CD4-positive, CD25-positive, alpha-beta regulatory T cell (primary cell): ENCODE data around the gene PAFAH1B2. TPM values are rescaled to one million over a fixed set of nuclear protein-coding genes. Genes with fewer than 3 reads are reported as not detected.

Source experiments
- ATAC-seq, 2 donors: fragments of 150-1000 bp; cut with Tn5 transposase; one replicate each; pipeline ENCODE4 v1.10.0; 2021; ENCODE audit warnings: low read depth in 2 of 2, moderate number of reproducible peaks in 2 of 2, moderate library complexity in 1 of 2
- DNase-seq, 3 donors: peaks; one replicate each; pipeline versions ENCODE4 v3.0.0 to v3.0.0-alpha.2; 2012 to 2022; ENCODE audit warnings: mixed read lengths in 1 of 3
- H3K27ac ChIP-seq: one replicate; pipeline ENCODE4 v1.7.0; 2013; ENCODE audit warnings: mild to moderate bottlenecking, low read length; ENCODE audit not compliant: insufficient read depth, poor library complexity, severe bottlenecking
- H3K27me3 ChIP-seq: one replicate; pipeline ENCODE4 v1.7.0; 2013; ENCODE audit warnings: low read length; ENCODE audit not compliant: control insufficient read depth, insufficient read depth
- H3K36me3 ChIP-seq: one replicate; pipeline ENCODE4 v1.7.0; 2013; ENCODE audit warnings: mild to moderate bottlenecking, low read length, moderate library complexity; ENCODE audit not compliant: control insufficient read depth, insufficient read depth
- H3K4me1 ChIP-seq: 2 replicates; pipeline ENCODE4 v1.7.0; 2013; ENCODE audit warnings: mild to moderate bottlenecking, low read length; ENCODE audit not compliant: insufficient read depth, control insufficient read depth, poor library complexity, severe bottlenecking
- H3K4me3 ChIP-seq: one replicate; pipeline ENCODE4 v1.7.0; 2013; ENCODE audit warnings: low read depth, mild to moderate bottlenecking, low read length, moderate library complexity
- H3K9me3 ChIP-seq, 2 experiments: 1 replicate in 1 of 2; 2 replicates in 1 of 2; pipeline ENCODE4 v1.7.0; 2013; ENCODE audit warnings: low read length in 2 of 2, mild to moderate bottlenecking in 1 of 2, moderate library complexity in 1 of 2; ENCODE audit not compliant: control insufficient read depth in 2 of 2
- H3K27ac Mint-ChIP-seq, 3 donors: one replicate each; pipeline ENCODE4 v1.8.0; 2020 to 2022; ENCODE audit warnings: mild to moderate bottlenecking in 3 of 3, mixed read lengths in 3 of 3, moderate library complexity in 2 of 3
- H3K27me3 Mint-ChIP-seq: one replicate; pipeline ENCODE4 v1.8.0; 2022; ENCODE audit warnings: mild to moderate bottlenecking, mixed read lengths
- H3K36me3 Mint-ChIP-seq: one replicate; pipeline ENCODE4 v1.8.0; 2020; ENCODE audit warnings: mixed read lengths
- H3K4me1 Mint-ChIP-seq, 4 donors: one replicate each; pipeline ENCODE4 v1.8.0; 2020 to 2022; ENCODE audit warnings: mixed read lengths in 4 of 4, mild to moderate bottlenecking in 1 of 4
- H3K4me3 Mint-ChIP-seq, 4 donors: one replicate each; pipeline ENCODE4 v1.8.0; 2020 to 2022; ENCODE audit warnings: mild to moderate bottlenecking in 4 of 4, mixed read lengths in 4 of 4, moderate library complexity in 3 of 4
- H3K9me3 Mint-ChIP-seq, 7 donors: one replicate each; pipeline ENCODE4 v1.8.0; 2020 to 2022; ENCODE audit warnings: mixed read lengths in 7 of 7, mild to moderate bottlenecking in 3 of 7, moderate library complexity in 2 of 7
- polyA plus RNA-seq, 4 donors: library from polyadenylated mRNA; unstranded; fragments of 300-500 nt; fragmentation: Illumina TruSeq; gene quantifications; one replicate each; pipeline ENCODE4 v1.2.3, GENCODE V29; 2021
- total RNA-seq: library from RNA; stranded (reverse); gene quantifications from one replicate; pipeline ENCODE4 v1.2.3, GENCODE V29; 2022

The PAFAH1B2 gene
- total and polyA plus RNA-seq, 5 donors from 2014 or later, result 15.0 to 43.3 (median 18.1) TPM

DNA sequence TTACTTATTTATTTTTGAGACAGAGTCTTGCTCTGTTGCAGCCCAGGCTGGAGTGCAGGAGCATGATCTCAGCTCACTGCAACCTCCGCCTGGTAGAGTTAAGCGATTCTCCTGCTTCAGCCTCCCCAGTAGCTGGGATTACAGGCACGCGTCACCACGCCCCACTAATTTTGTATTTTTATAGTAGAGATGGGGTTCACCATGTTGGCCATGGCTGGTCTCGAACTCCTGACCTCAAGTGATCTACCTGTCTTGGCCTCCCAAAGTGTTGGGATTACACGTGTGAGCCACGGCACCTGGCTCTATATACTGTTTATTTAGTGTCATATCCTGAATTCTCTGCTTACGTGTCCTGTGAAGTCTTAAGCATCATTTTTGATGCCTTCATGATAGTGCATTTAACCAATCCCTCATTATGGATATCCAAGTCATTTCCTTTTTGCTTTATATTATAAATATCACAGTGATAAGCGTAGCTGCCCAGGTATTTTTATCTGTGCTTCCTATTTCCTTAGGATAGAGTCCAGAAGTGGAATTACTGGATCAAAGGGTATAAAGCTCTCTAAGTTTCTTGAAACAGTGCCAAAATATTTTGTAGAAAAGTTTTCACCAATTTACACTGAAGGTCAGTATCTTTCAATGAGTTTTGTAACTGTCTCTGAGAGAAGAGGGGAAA lies 33.6 kb downstream of the PAFAH1B2 start:
- H3K27ac ChIP-seq, result peak overlapping the region; percentile 76
- DNase-seq, result no peak

DNA sequence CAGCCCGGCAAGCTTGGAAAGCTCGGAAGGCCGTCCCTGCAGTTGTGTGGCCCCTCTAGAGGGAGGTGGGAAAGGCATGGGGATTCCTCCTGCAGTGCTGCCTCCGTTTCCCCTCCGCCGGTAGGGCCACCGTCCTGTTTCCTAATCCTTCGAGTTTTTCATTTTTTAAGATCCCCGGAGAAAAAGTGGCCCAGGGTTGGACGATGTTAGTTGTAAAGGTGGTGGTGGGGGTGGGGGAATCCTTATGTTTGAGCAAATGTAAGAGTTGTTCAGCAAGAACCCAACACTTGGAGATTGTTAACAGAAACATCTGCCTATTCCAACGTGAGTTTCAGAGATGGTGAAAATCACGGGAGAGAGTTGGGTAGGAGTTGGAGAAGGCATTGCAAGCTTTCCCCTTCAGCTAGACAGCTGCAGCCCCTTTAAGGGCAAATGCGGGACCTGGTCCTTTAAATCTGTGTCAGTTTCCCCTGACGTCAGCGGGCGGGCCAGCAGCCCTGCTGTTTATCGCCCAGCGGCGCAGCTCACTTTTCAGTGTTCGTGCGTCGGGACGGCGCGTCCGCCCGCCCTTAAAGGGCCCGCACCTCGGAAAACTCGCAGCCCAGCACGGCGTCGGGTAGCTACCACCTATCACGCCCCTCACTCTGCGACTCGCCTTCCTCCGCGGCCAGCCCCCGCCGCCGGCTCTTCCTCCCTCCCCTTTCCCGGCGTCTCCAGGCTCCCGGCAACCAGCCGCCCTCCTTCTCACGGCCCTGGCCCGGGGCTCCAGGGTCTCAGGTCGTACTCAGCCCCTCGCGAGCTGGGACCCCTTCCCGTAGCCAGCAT lies 34.3 kb downstream of the PAFAH1B2 start, which contains the start of gene SIDT2:
TSS of gene SIDT2 (plus strand) at position 534 of the 825 bp plus-strand sequence. CDS start 521 bp downstream, outside the sequence.
- DNase-seq, result peak; percentile 84 to 97 (median 88)

More for the DNA sequence above, 33.6 kb downstream of the PAFAH1B2 start:
- H3K4me3 ChIP-seq, result peak overlapping the region; percentile 91
- no peaks in the 10 kb centered on the region for H3K9me3 ChIP-seq
- H3K4me1 ChIP-seq, result peaks cover 27% of the 10 kb centered on the region
- Mint-ChIP-seq H3K4me3 (peak overlapping the region; percentile 96 to 98 (median 96)), H3K4me1 (peaks cover 11 to 41% (median 21%) of the 10 kb centered on the region in 4 donors), H3K27me3 (no peaks in the 10 kb centered on the region), H3K9me3 (no peaks in the 10 kb centered on the region), H3K36me3 (no peaks in the 10 kb centered on the region), H3K27ac (peak overlapping the region; percentile 32 to 97 (median 97))
- peaks cover 5% of the 10 kb centered on the region for H3K36me3 ChIP-seq
- ATAC-seq, result no peak
- H3K27me3 ChIP-seq, result no peaks in the 10 kb centered on the region

GRCh38 chr11:117179048-117179999 lies 35.2 kb downstream of the PAFAH1B2 start:
- H3K36me3 ChIP-seq, result peaks cover 10% of the 10 kb centered on the region
- Mint-ChIP-seq H3K36me3 (peaks cover 9% of the 10 kb centered on the region), H3K4me3 (peak overlapping the region; percentile 96 to 98 (median 96)), H3K27me3 (no peaks in the 10 kb centered on the region), H3K27ac (peak overlapping the region; percentile 83 to 97 (median 96)), H3K4me1 (peaks cover 11 to 39% (median 24%) of the 10 kb centered on the region in 4 donors), H3K9me3 (no peaks in the 10 kb centered on the region)
- DNase-seq, result peak in 2 of 3 donors; percentile 28 to 51
- peak; percentile 21 to 28 for ATAC-seq
- H3K9me3 ChIP-seq, result no peaks in the 10 kb centered on the region
- peak overlapping the region; percentile 86 for H3K4me3 ChIP-seq
- H3K27me3 ChIP-seq, result no peaks in the 10 kb centered on the region
- peak overlapping the region; percentile 76 for H3K27ac ChIP-seq
- peaks cover 27% of the 10 kb centered on the region for H3K4me1 ChIP-seq

More for the DNA sequence above, 34.3 kb downstream of the PAFAH1B2 start, which contains the start of gene SIDT2:
- H3K9me3 ChIP-seq, result no peaks in the 10 kb centered on the region
- H3K27me3 ChIP-seq, result no peaks in the 10 kb centered on the region
- peak within 1 kb of the TSS; percentile 91 for H3K4me3 ChIP-seq
- Mint-ChIP-seq H3K27me3 (no peaks in the 10 kb centered on the region), H3K9me3 (no peaks in the 10 kb centered on the region), H3K27ac (peak within 1 kb of the TSS; percentile 95 to 97 (median 97)), H3K4me3 (peak within 1 kb of the TSS; percentile 96 to 98 (median 96)), H3K4me1 (peaks cover 11 to 38% (median 23%) of the 10 kb centered on the region in 4 donors), H3K36me3 (peaks cover under 1% of the 10 kb centered on the region)
- H3K36me3 ChIP-seq, result peaks cover 6% of the 10 kb centered on the region
- H3K4me1 ChIP-seq, result peaks cover 27% of the 10 kb centered on the region
- H3K27ac ChIP-seq, result peak within 1 kb of the TSS; percentile 76
- ATAC-seq, result peak; percentile 96 to 98

DNA sequence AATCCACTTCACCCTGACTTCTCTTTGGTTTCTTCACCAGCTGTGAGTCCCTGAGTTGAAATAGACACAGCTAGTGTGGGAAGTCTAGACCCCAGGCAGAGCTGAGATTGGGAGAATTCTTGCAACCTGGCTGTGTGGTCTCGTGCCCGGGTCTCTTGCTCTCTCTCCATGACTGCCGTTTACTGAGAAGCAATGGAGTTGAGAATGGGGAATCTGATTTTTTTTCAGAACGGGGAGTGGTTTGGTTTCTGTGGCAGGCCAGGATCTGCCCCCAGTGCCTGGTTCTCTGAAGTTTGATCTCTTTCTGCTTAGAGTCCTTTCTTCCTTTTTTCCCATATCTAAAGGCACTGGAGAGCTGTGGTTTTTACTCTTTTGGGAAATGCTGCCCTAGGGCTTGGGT lies 35.9 kb downstream of the PAFAH1B2 start:
- H3K9me3 ChIP-seq, result no peaks in the 10 kb centered on the region
- no peaks in the 10 kb centered on the region for H3K27me3 ChIP-seq
- Mint-ChIP-seq H3K9me3 (no peaks in the 10 kb centered on the region), H3K27ac (peak overlapping the region; percentile 43 to 97 (median 96)), H3K4me3 (peak overlapping the region; percentile 96 to 98 (median 96)), H3K4me1 (peaks cover 11 to 39% (median 24%) of the 10 kb centered on the region in 4 donors), H3K27me3 (no peaks in the 10 kb centered on the region), H3K36me3 (peaks cover 9% of the 10 kb centered on the region)
- no peak for DNase-seq
- ATAC-seq, result no peak
- H3K27ac ChIP-seq, result peak overlapping the region; percentile 5
- H3K4me1 ChIP-seq, result peaks cover 27% of the 10 kb centered on the region
- peaks cover 10% of the 10 kb centered on the region for H3K36me3 ChIP-seq
- peak overlapping the region; percentile 86 for H3K4me3 ChIP-seq

- DNase-seq (peak; percentile 38 to 81 (median 49)), ATAC-seq (peak; percentile 25 to 40)
- no peaks in the 10 kb centered on the region for H3K9me3 ChIP-seq
- Mint-ChIP-seq H3K9me3 (no peaks in the 10 kb centered on the region), H3K36me3 (peaks cover 9% of the 10 kb centered on the region), H3K27me3 (no peaks in the 10 kb centered on the region), H3K4me3 (peak overlapping the region; percentile 96 to 98 (median 96)), H3K27ac (peak overlapping the region in 2 of 3 donors; percentile 96 to 97), H3K4me1 (peaks cover 13 to 39% (median 25%) of the 10 kb centered on the region in 4 donors)
- H3K36me3 ChIP-seq, result peaks cover 10% of the 10 kb centered on the region
- peak overlapping the region; percentile 0 for H3K4me3 ChIP-seq
- H3K27ac ChIP-seq, result no peak overlapping the region
- H3K4me1 ChIP-seq, result peaks cover 27% of the 10 kb centered on the region
- no peaks in the 10 kb centered on the region for H3K27me3 ChIP-seq
Measured at GRCh38 chr11:117180661-117181585, 36.8 kb downstream of the PAFAH1B2 start.

- peaks cover 27% of the 10 kb centered on the region for H3K4me1 ChIP-seq
- Mint-ChIP-seq H3K27ac (peak overlapping the region; percentile 48 to 97 (median 84)), H3K9me3 (no peaks in the 10 kb centered on the region), H3K4me1 (peaks cover 13 to 39% (median 27%) of the 10 kb centered on the region in 4 donors), H3K27me3 (no peaks in the 10 kb centered on the region), H3K4me3 (peak overlapping the region in 1 of 4 donors; percentile 98), H3K36me3 (peaks cover 9% of the 10 kb centered on the region)
- no peaks in the 10 kb centered on the region for H3K27me3 ChIP-seq
- DNase-seq, result no peak
- no peak overlapping the region for H3K4me3 ChIP-seq
- no peak for ATAC-seq
- H3K27ac ChIP-seq, result no peak overlapping the region
- H3K36me3 ChIP-seq, result peaks cover 10% of the 10 kb centered on the region
- no peaks in the 10 kb centered on the region for H3K9me3 ChIP-seq
Measured at GRCh38 chr11:117181586-117182550, 37.8 kb downstream of the PAFAH1B2 start.
